Upper lobe of left lung (tissue), 6 donors: ENCODE results near the gene FXYD1. TPM values are rescaled to one million over a fixed set of nuclear protein-coding genes. Genes with fewer than 3 reads are reported as not detected.

Source experiments
- ATAC-seq, 2 donors: fragments of 200-7000 bp; cut with Tn5 transposase; one replicate each; pipeline ENCODE4 v1.9.1; 2022; ENCODE audit warnings: mild to moderate bottlenecking in 2 of 2, moderate library complexity in 2 of 2; ENCODE audit not compliant: low FRiP score in 2 of 2
- DNase-seq, 2 donors: peaks; one replicate each; pipeline ENCODE4 v3.0.0-alpha.2; 2019 to 2020
- H3K27ac ChIP-seq, 4 donors: fragments of 200-600 bp; sonication (generic); one replicate each; pipeline ENCODE4 v1.5.1; 2016 to 2019
- H3K27me3 ChIP-seq, 4 donors: fragments of 200-600 bp; sonication (generic); one replicate each; pipeline ENCODE4 v1.5.1; 2017 to 2019
- H3K36me3 ChIP-seq, 4 donors: fragments of 200-600 bp; sonication (generic); one replicate each; pipeline ENCODE4 v1.5.1; 2016 to 2019
- H3K4me1 ChIP-seq, 4 donors: fragments of 200-600 bp; sonication (generic); one replicate each; pipeline ENCODE4 v1.5.1; 2018 to 2019
- H3K4me3 ChIP-seq, 4 donors: fragments of 200-600 bp; sonication (generic); one replicate each; pipeline ENCODE4 v1.5.1; 2017 to 2019; ENCODE audit warnings: mild to moderate bottlenecking in 2 of 4, moderate library complexity in 1 of 4
- H3K9me3 ChIP-seq, 4 donors: fragments of 200-600 bp; sonication (generic); one replicate each; pipeline ENCODE4 v1.5.1; 2018 to 2019
- EP300 ChIP-seq, 4 donors: sonication (generic); formaldehyde crosslinking; IDR thresholded peaks; one replicate each; pipeline ENCODE4 v1.5.1; 2017; ENCODE audit warnings: antibody characterized with exemption in 4 of 4, control low read depth in 2 of 4
- POLR2A ChIP-seq, 4 donors: fragments of 450-650 bp; IDR thresholded peaks; one replicate each; pipeline ENCODE4 v1.5.1; 2016 to 2017; ENCODE audit warnings: antibody characterized with exemption in 4 of 4, mild to moderate bottlenecking in 2 of 4
- POLR2AphosphoS5 ChIP-seq, 2 donors: sonication (generic); formaldehyde crosslinking; IDR thresholded peaks; one replicate each; pipeline ENCODE4 v1.5.1; 2017; ENCODE audit warnings: antibody characterized with exemption in 2 of 2
- WGBS, 2 donors: methylation state at CpG; one replicate each; pipeline ENCODE4 v1.1.5; 2017 to 2018; 5-methylcytosine and 5-hydroxymethylcytosine counted together
- total RNA-seq, 6 donors: library from RNA; depleted of rRNA in 4 of 6; stranded (reverse); fragments of >200 nt in 4 of 6; gene quantifications; one replicate each; pipeline versions ENCODE4 v1.1.0 to v1.2.1, GENCODE V29; 2016 to 2021
- TF ChIP-seq, protein P1 (sequence below), 6 experiments: fragments of 450-650 bp in 4 of 6; fragments of 200-600 bp in 2 of 6; sonication (generic) in 2 of 6; IDR thresholded peaks; one replicate each; pipeline ENCODE4 v1.5.1; 2016 to 2019; ENCODE audit warnings: antibody characterized with exemption in 6 of 6
- donor health status: DM: no; HTN: no; CAD: no; lungs with moderate emphysema.
- donor health status: DM: no; HTN: yes; CAD: no; lungs with severe emphysema.

Gene FXYD1
- total RNA-seq, 6 donors from 2014 or later, result 3.8 to 64.9 (median 25.2) TPM

DNA sequence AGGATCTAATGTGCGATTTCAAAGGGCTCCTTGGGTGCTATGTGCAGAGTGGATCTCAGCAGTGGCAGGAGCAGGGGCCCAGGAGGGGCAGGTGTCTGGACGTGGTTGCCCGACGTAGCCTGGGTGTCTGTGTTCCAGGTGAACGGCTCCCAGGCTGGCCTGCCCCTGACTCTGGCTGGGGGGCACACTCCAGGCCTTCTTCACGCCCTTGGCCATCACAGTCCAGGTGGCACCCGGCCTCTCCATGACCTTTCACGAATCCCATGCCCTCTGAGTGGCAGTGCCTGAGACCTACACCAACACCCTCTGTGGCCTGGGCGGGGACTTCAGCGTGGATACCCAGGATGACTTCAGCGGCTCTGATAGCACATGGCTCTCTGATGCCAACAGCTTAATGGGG lies 34.3 kb upstream of the FXYD1 start:
- DNase-seq (peak in 1 of 2 donors; percentile 51), ATAC-seq (no peak)
- TF ChIP-seq EP300 (IDR thresholded peaks at IDR 0.05) (no peak), POLR2AphosphoS5 (IDR thresholded peaks at IDR 0.05) (no peak), POLR2A (IDR thresholded peaks at IDR 0.05) (no peak)
- TF ChIP-seq, protein P1, sequence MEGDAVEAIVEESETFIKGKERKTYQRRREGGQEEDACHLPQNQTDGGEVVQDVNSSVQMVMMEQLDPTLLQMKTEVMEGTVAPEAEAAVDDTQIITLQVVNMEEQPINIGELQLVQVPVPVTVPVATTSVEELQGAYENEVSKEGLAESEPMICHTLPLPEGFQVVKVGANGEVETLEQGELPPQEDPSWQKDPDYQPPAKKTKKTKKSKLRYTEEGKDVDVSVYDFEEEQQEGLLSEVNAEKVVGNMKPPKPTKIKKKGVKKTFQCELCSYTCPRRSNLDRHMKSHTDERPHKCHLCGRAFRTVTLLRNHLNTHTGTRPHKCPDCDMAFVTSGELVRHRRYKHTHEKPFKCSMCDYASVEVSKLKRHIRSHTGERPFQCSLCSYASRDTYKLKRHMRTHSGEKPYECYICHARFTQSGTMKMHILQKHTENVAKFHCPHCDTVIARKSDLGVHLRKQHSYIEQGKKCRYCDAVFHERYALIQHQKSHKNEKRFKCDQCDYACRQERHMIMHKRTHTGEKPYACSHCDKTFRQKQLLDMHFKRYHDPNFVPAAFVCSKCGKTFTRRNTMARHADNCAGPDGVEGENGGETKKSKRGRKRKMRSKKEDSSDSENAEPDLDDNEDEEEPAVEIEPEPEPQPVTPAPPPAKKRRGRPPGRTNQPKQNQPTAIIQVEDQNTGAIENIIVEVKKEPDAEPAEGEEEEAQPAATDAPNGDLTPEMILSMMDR (IDR thresholded peaks at IDR 0.05), result no peak
- Histone ChIP-seq H3K36me3 (no peaks in the 10 kb centered on the region), H3K27ac (no peak overlapping the region), H3K4me3 (no peak overlapping the region), H3K4me1 (peaks cover 0 to 7% (median 6%) of the 10 kb centered on the region in 4 donors), H3K27me3 (no peaks in the 10 kb centered on the region), H3K9me3 (no peaks in the 10 kb centered on the region)
- 88 to 90% methylated on average over 10 to 11 of the region's 11 CpGs for WGBS, 2 donors

DNA sequence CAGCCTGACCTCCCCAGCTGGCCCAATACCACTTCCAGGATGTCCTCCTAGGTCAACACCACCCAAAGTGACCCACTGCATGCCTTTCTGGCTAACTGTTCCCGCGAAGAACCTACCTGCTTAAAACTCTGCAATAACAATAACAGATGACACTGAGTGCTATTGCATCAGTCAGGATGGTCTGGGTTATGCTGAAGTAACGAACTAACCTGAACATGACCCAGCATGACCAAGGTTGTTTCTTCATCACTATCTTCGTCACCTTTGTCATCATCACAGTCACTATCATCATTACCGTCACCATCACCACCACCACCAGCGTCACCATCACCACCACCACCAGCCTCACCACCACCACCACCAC lies 33.6 kb upstream of the FXYD1 start:
- Histone ChIP-seq H3K36me3 (no peaks in the 10 kb centered on the region), H3K27ac (no peak overlapping the region), H3K4me1 (peaks cover 0 to 7% (median 6%) of the 10 kb centered on the region in 4 donors), H3K27me3 (no peaks in the 10 kb centered on the region), H3K4me3 (no peak overlapping the region), H3K9me3 (no peaks in the 10 kb centered on the region)
- DNase-seq, result no peak
- WGBS, 2 donors, result 95 to 96% methylated on average over 6 of the region's 6 CpGs
- no peak for TF ChIP-seq POLR2A (IDR thresholded peaks at IDR 0.05)
- TF ChIP-seq EP300 (IDR thresholded peaks at IDR 0.05), result no peak
- no peak for TF ChIP-seq POLR2AphosphoS5 (IDR thresholded peaks at IDR 0.05)
- TF ChIP-seq, protein P1 (IDR thresholded peaks at IDR 0.05), result no peak
- no peak for ATAC-seq

DNA sequence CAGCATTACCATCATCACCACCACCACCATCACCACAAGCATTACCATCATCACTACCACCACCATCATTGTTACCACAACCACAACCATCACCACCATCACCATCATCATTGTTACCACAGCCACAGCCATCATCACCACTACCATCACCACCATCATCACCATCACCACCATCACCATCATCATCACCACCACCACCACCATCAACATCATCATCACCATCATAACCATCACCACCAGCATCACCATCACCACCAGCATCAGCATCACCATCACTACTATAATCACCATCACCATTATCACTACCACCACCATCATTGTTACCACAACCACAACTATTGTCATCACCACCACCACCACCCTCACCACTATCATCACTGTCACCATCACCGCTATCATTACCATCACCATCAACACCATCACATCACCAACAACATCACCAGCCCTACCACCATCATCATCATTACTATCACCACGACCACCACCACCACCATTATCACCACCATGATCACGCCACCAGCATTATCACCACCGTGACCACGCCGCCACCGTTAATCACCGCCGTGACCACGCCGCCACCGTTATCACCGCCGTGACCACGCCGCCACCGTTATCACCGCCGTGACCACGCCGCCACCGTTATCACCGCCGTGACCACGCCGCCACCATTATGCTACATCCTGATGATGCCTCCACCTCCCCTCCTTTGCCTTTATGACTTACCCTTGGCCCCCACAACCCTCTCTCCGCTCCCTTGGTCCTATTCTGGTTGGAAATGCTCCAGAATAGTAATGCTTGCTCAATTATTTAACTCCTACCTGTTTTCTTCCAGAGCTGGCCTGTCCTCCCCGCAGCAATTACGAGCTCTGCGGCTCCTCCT lies 33.0 kb upstream of the FXYD1 start:
- no peak overlapping the region for H3K4me3 ChIP-seq
- H3K9me3 ChIP-seq, result no peaks in the 10 kb centered on the region
- DNase-seq (peak in 1 of 2 donors; percentile 61), ATAC-seq (peak in 1 of 2 donors; percentile 18)
- TF ChIP-seq POLR2A (IDR thresholded peaks at IDR 0.05) (no peak), POLR2AphosphoS5 (IDR thresholded peaks at IDR 0.05) (no peak), EP300 (IDR thresholded peaks at IDR 0.05) (no peak)
- TF ChIP-seq, protein P1 (IDR thresholded peaks at IDR 0.05), result no peak
- H3K27ac ChIP-seq, result no peak overlapping the region
- no peaks in the 10 kb centered on the region for H3K36me3 ChIP-seq
- H3K4me1 ChIP-seq, result peaks cover 0 to 7% (median 6%) of the 10 kb centered on the region in 4 donors
- H3K27me3 ChIP-seq, result no peaks in the 10 kb centered on the region
- 88% methylated on average over 30 of the region's 30 CpGs for WGBS, 2 donors

DNA sequence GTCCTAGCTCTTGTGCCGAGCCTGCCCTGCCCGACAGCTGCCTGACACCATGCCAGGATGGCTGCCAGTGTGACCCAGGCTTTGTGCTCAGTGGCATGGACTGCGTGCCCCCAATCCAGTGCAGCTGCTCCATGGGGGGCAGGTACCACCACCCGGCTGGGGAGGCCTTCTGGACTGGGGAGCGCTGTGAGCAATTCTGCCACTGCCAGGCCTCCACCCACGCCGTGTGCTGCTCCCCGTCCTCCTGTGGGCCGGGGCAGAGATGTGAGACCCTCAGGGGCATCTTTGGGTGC lies 32.4 kb upstream of the FXYD1 start:
- Histone ChIP-seq H3K27ac (no peak overlapping the region), H3K4me1 (peaks cover 0 to 7% (median 6%) of the 10 kb centered on the region in 4 donors), H3K4me3 (no peak overlapping the region), H3K9me3 (no peaks in the 10 kb centered on the region), H3K27me3 (no peaks in the 10 kb centered on the region), H3K36me3 (no peaks in the 10 kb centered on the region)
- DNase-seq, result peak in 1 of 2 donors; percentile 71
- ATAC-seq, result no peak
- TF ChIP-seq EP300 (IDR thresholded peaks at IDR 0.05) (no peak), POLR2A (IDR thresholded peaks at IDR 0.05) (no peak), POLR2AphosphoS5 (IDR thresholded peaks at IDR 0.05) (no peak)
- TF ChIP-seq, protein P1 (IDR thresholded peaks at IDR 0.05), result no peak
- 90 to 95% methylated on average over 2 to 7 of the region's 9 CpGs for WGBS, 2 donors
